Activated naive CD4-positive, alpha-beta T cell treated with anti-CD3 and anti-CD28 coated beads for 36 hours (primary cell): ENCODE data around the gene ZMIZ2. TPM values are rescaled to one million over a fixed set of nuclear protein-coding genes. Genes with fewer than 3 reads are reported as not detected.
"Not testable (repeated sequence)": the region's sequence is repeated elsewhere in the genome, so short reads cannot be mapped to it uniquely, and the experiment has no call there.

Source experiments
- CTCF ChIA-PET: fragments of 350-600 bp; sonication (Branson Sonifier 250); formaldehyde crosslinking; loops from one replicate; lab custom pipeline; 2021; ENCODE audit warnings: antibody characterized with exemption; lab: Charles Lee
- DNase-seq: peaks from one replicate; pipeline ENCODE4 v3.0.0-alpha.2; 2020
- H3K27ac Mint-ChIP-seq: one replicate; pipeline ENCODE4 v1.8.0; 2021; ENCODE audit warnings: mild to moderate bottlenecking, mixed read lengths
- H3K27me3 Mint-ChIP-seq: one replicate; pipeline ENCODE4 v1.8.0; 2021; ENCODE audit warnings: low read depth, mixed read lengths
- H3K36me3 Mint-ChIP-seq: one replicate; pipeline ENCODE4 v1.8.0; 2021; ENCODE audit warnings: low read depth, mixed read lengths
- H3K4me1 Mint-ChIP-seq: one replicate; pipeline ENCODE4 v1.8.0; 2021; ENCODE audit warnings: low read depth, mixed read lengths
- H3K4me3 Mint-ChIP-seq: one replicate; pipeline ENCODE4 v1.8.0; 2021; ENCODE audit warnings: mild to moderate bottlenecking, moderate library complexity, mixed read lengths
- H3K9me3 Mint-ChIP-seq: one replicate; pipeline ENCODE4 v1.8.0; 2021; ENCODE audit warnings: mixed read lengths
- intact Hi-C: fragments of 100-400 bp; cut with micrococcal nuclease; formaldehyde crosslinking; loops from one replicate; pipeline ENCODE4 v1.15.1; 2023
- total RNA-seq, 2 experiments: library from RNA; stranded (reverse); gene quantifications; one replicate each; pipeline ENCODE4 v1.2.3, GENCODE V29; 2021

The ZMIZ2 gene
- total RNA-seq, 2 experiments from 2014 or later: 83.1 to 86.5 TPM

DNA sequence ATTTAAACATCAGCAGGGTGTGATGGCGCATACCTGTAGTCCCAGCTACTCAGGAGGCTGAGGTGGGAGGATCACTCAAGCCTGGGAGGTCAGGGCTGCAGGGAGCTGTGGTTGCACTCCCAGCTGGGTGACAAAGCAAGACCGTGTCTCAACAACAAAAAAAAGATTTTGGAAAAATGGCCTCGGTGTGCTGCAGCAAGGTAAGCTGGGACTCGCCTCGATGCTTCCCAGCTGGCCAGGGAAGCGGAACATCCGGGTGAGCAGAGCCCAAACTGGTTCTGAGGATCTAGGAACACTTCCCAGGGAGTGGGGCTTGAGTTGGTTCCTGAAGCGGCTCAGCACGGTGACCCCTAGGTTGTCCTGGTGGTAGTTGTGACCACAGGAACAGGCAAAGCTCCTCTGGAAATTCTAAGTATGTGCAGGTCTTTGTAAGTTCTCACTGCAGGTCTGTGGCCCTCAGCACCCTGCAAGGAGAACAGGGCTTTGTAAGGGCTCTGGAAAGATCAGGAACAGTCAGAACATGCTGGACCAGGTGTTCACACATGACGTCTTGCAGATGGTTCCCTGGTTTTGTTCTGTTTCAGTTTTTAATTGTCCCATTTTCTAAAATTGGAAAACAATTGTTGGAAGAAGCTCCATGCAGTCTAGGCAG lies 38.6 kb upstream of the ZMIZ2 start:
- H3K4me3 Mint-ChIP-seq: no peak overlapping the region
- H3K4me1 Mint-ChIP-seq: peaks cover 4% of the 10 kb centered on the region
- H3K27ac Mint-ChIP-seq: no peak overlapping the region
- CTCF ChIA-PET: interaction anchor here (0.6 kb wide), 2 partner anchors 75 to 148 kb away, joined by 3 to 5 read pairs; no protein-coding TSS in a partner anchor
- no peak for DNase-seq
- peaks cover 11% of the 10 kb centered on the region for H3K36me3 Mint-ChIP-seq
- no peaks in the 10 kb centered on the region for H3K27me3 Mint-ChIP-seq
- intact Hi-C loops: no loop called here
- no peaks in the 10 kb centered on the region for H3K9me3 Mint-ChIP-seq

- H3K27ac Mint-ChIP-seq: no peak overlapping the region
- H3K27me3 Mint-ChIP-seq: no peaks in the 10 kb centered on the region
- DNase-seq: no peak
- H3K4me3 Mint-ChIP-seq: no peak overlapping the region
- CTCF ChIA-PET: no interaction called here
- no peaks in the 10 kb centered on the region for H3K9me3 Mint-ChIP-seq
- H3K36me3 Mint-ChIP-seq: peaks cover 4% of the 10 kb centered on the region
- intact Hi-C loops: no loop called here
- peaks cover 4% of the 10 kb centered on the region for H3K4me1 Mint-ChIP-seq
Observed at GRCh38 chr7:44711528-44711927, 37.1 kb upstream of the ZMIZ2 start.

DNA sequence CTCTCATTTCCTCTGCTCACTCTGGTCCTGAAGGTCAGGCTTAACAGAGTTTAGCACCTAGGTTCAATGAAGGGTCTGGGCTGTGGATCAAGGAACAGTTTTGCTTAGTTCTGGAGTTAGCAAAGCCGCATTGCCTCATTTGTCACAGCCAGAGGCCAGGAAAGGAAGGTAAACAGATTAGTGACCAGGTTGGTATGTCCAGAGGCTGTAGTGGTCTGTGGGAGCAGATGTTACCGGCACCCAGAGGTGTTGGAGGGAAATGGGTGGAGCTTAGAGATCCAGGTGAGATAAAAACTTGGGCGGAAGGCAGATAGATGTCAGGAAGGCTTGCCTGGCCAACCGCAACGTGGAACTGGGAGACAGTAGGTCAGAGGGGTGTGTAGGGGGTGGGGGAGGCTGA lies 36.6 kb upstream of the ZMIZ2 start:
- intact Hi-C loops: no loop called here
- H3K27me3 Mint-ChIP-seq: no peaks in the 10 kb centered on the region
- H3K27ac Mint-ChIP-seq: no peak overlapping the region
- H3K4me3 Mint-ChIP-seq: no peak overlapping the region
- H3K4me1 Mint-ChIP-seq: peaks cover 4% of the 10 kb centered on the region
- CTCF ChIA-PET: no interaction called here
- H3K9me3 Mint-ChIP-seq: no peaks in the 10 kb centered on the region
- peaks cover 4% of the 10 kb centered on the region for H3K36me3 Mint-ChIP-seq
- no peak for DNase-seq

DNA sequence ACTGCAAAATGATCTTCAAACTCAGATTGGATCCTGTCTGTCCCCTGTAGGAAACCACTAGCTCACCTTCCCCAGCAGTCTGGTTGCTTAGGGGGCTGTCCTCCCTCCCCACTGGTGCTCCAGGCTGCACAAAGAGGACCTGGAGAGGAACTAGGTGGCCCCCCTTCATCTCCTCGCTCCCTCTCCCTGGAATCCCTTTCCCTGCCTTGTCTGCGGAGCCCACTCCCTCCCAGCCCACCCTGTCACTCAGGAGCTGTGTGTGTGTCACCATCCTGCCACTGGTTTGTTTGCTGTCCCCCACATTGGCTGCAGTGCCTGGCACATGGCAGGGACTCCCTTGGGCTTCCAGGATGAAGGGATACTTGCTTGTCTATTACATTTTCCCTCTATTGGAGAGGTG lies 35.5 kb upstream of the ZMIZ2 start:
- H3K36me3 Mint-ChIP-seq: no peaks in the 10 kb centered on the region
- peaks cover 4% of the 10 kb centered on the region for H3K4me1 Mint-ChIP-seq
- no peaks in the 10 kb centered on the region for H3K27me3 Mint-ChIP-seq
- no peak overlapping the region for H3K4me3 Mint-ChIP-seq
- H3K27ac Mint-ChIP-seq: no peak overlapping the region
- DNase-seq: no peak
- intact Hi-C loops: no loop called here
- H3K9me3 Mint-ChIP-seq: no peaks in the 10 kb centered on the region
- CTCF ChIA-PET: no interaction called here

GRCh38 chr7:44713680-44714335 lies 34.8 kb upstream of the ZMIZ2 start:
- DNase-seq: no peak
- Mint-ChIP-seq H3K36me3 (no peaks in the 10 kb centered on the region), H3K4me3 (no peak overlapping the region), H3K27me3 (no peaks in the 10 kb centered on the region), H3K4me1 (peaks cover 4% of the 10 kb centered on the region), H3K27ac (no peak overlapping the region), H3K9me3 (no peaks in the 10 kb centered on the region)
- CTCF ChIA-PET: no interaction called here
- intact Hi-C loops: no loop called here

GRCh38 chr7:44716205-44716604 lies 32.4 kb upstream of the ZMIZ2 start:
- intact Hi-C loops: no loop called here
- Mint-ChIP-seq H3K27me3 (no peaks in the 10 kb centered on the region), H3K36me3 (no peaks in the 10 kb centered on the region), H3K4me1 (peaks cover 4% of the 10 kb centered on the region), H3K27ac (no peak overlapping the region), H3K4me3 (no peak overlapping the region), H3K9me3 (peaks cover 2% of the 10 kb centered on the region)
- CTCF ChIA-PET: no interaction called here
- DNase-seq: no peak

GRCh38 chr7:44720301-44720700 lies 28.3 kb upstream of the ZMIZ2 start:
- H3K36me3 Mint-ChIP-seq: no peaks in the 10 kb centered on the region
- H3K4me1 Mint-ChIP-seq: no peaks in the 10 kb centered on the region
- no peak overlapping the region for H3K27ac Mint-ChIP-seq
- DNase-seq: no peak
- CTCF ChIA-PET: no interaction called here
- intact Hi-C loops: no loop called here
- H3K27me3 Mint-ChIP-seq: no peaks in the 10 kb centered on the region
- peaks cover 2% of the 10 kb centered on the region for H3K9me3 Mint-ChIP-seq
- H3K4me3 Mint-ChIP-seq: no peak overlapping the region

DNA sequence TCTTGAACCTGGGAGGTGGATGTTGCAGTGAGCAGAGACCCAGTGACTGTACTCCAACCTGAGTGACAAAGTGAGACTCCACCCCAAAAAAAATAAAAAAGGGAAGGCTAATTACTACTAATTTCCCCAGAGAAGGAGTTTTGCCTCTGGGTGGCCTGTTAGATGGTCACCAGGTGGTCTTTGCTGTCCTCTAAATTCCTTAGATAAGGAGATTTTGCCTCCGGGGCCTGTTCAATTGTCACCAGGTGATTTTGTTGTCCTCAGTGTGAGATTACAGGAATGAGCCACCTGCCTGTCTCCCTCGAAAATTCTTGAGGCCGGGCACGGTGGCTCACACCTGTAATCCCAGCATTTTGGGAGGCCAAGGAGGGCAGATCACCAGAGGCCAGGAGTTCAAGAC lies 24.4 kb upstream of the ZMIZ2 start:
- no peak overlapping the region for H3K4me3 Mint-ChIP-seq
- no peaks in the 10 kb centered on the region for H3K36me3 Mint-ChIP-seq
- H3K27me3 Mint-ChIP-seq: no peaks in the 10 kb centered on the region
- no peak for DNase-seq
- intact Hi-C loops: no loop called here
- no peaks in the 10 kb centered on the region for H3K4me1 Mint-ChIP-seq
- CTCF ChIA-PET: no interaction called here
- no peak overlapping the region for H3K27ac Mint-ChIP-seq
- peaks cover 2% of the 10 kb centered on the region for H3K9me3 Mint-ChIP-seq

- H3K27me3 Mint-ChIP-seq, H3K36me3 Mint-ChIP-seq, H3K4me1 Mint-ChIP-seq, CTCF ChIA-PET, DNase-seq, H3K4me3 Mint-ChIP-seq, intact Hi-C loops, H3K27ac Mint-ChIP-seq, H3K9me3 Mint-ChIP-seq: not testable (repeated sequence)
Observed at GRCh38 chr7:44726250-44726649, 22.4 kb upstream of the ZMIZ2 start.

DNA sequence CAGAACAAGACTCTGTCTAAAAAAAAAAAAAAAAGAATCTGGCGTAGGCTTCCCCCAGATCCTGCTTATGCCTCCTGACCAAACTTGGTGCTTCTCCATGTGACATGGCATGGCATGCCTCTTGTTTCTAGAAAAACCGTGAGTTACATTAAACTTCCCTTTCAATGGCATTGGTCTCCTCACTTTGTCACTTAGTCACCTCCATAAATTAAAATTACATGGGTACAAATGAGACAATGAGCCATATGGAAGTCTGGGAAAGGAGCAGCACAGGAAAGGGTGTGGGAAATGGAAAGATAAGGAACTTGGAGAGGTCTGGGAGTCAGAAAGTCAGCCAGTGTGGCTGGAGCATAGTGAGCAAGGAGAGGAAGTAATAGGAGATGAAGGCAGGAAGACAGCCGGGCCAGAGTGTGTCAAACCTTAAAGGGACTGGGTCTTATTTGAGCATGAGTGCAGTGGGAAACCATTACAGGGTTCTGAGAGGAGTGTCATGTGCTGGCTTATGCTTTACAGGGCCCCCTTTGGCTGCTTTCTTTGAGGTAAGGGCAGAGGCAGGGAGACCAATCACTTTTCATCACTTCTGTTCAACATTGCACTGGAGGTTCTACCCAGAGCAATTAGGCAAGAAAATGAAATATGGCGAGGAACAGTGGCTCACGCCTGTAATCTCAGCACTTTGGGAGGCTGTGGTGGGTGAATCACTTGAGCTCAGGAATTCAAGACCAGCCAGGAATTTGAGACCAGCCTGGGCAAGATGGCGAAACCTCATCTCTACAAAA lies 21.3 kb upstream of the ZMIZ2 start:
- CTCF ChIA-PET: no interaction called here
- no peaks in the 10 kb centered on the region for H3K4me1 Mint-ChIP-seq
- H3K27me3 Mint-ChIP-seq: no peaks in the 10 kb centered on the region
- H3K27ac Mint-ChIP-seq: no peak overlapping the region
- H3K36me3 Mint-ChIP-seq: no peaks in the 10 kb centered on the region
- no peak for DNase-seq
- intact Hi-C loops: no loop called here
- H3K4me3 Mint-ChIP-seq: no peak overlapping the region
- H3K9me3 Mint-ChIP-seq: no peaks in the 10 kb centered on the region

DNA sequence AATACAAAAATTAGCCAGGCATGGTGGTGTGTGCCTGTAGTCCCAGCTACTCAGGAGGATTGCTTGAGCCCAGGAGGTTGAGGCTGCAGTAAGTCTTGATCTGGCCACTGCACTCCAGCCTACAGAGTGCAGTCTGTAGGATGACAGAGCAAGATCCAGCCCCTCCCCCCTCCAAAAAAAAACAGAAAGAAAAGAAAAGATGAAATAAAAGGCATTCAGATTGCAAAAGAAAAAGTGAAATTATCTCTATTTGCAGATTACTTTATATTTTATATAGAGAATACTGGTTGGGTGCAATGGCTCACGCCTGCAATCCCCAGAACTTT lies 20.7 kb upstream of the ZMIZ2 start:
- Mint-ChIP-seq H3K27me3 (no peaks in the 10 kb centered on the region), H3K27ac (no peak overlapping the region), H3K36me3 (no peaks in the 10 kb centered on the region), H3K4me3 (no peak overlapping the region), H3K9me3 (no peaks in the 10 kb centered on the region), H3K4me1 (no peaks in the 10 kb centered on the region)
- CTCF ChIA-PET: no interaction called here
- DNase-seq: no peak
- intact Hi-C loops: no loop called here

DNA sequence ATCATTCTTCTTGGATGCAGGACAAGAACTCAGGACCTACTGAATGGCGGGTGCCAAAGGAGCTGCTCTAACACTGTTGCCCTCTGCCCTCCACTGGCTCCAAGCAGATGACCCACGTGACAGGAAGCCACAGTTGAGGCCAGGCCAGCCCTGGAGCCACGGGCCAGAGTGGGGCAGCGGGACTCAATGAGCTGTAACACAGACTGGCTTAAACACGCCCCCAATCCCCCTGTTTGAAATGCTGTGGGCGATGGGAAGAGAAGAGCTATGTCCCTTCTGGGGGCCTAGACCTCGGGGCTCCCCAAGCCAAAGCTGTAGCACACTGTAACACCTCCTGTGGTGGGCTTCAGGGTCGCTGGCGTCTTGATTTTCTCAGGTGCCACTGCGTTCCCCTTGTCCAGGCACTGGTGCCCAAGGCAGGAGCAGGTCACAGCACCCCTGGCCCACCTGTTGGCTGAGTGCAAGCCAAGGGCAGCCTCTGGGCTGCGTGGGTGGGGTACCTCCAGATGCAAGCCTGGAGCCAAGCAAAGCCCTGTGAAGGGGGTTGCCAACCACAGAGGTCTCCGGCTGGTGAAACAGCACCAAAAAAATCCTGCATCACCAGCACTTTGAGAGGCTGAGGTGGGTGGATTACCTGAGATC lies 18.6 kb upstream of the ZMIZ2 start:
- H3K27ac Mint-ChIP-seq: no peak overlapping the region
- H3K4me1 Mint-ChIP-seq: peaks cover 13% of the 10 kb centered on the region
- no peaks in the 10 kb centered on the region for H3K36me3 Mint-ChIP-seq
- H3K9me3 Mint-ChIP-seq: no peaks in the 10 kb centered on the region
- CTCF ChIA-PET: no interaction called here
- DNase-seq: no peak
- H3K4me3 Mint-ChIP-seq: no peak overlapping the region
- H3K27me3 Mint-ChIP-seq: no peaks in the 10 kb centered on the region
- intact Hi-C loops: no loop called here
